Rectal smooth muscle tissue (tissue), 1 donor: ENCODE measurements around the gene TBC1D10A.
A peak's percentile ranks its signal among the peaks of the same experiment; 100 is the strongest.

Source experiments
- H3K27ac ChIP-seq: one replicate; pipeline ENCODE4 v1.7.0; 2013; ENCODE audit warnings: low read depth, low read length, inconsistent platforms
- H3K27me3 ChIP-seq: one replicate; pipeline ENCODE4 v1.7.0; 2013; ENCODE audit warnings: low read length; ENCODE audit not compliant: control insufficient read depth, insufficient read depth
- H3K36me3 ChIP-seq: one replicate; pipeline ENCODE4 v1.7.0; 2013; ENCODE audit warnings: low read length; ENCODE audit not compliant: control insufficient read depth, insufficient read depth
- H3K4me1 ChIP-seq: one replicate; pipeline ENCODE4 v1.7.0; 2013; ENCODE audit warnings: low read length; ENCODE audit not compliant: control insufficient read depth, insufficient read depth
- H3K4me3 ChIP-seq: one replicate; pipeline ENCODE4 v1.7.0; 2013; ENCODE audit warnings: low read length
- H3K9ac ChIP-seq: one replicate; pipeline ENCODE4 v1.7.0; 2013; ENCODE audit warnings: low read length

Gene TBC1D10A

DNA sequence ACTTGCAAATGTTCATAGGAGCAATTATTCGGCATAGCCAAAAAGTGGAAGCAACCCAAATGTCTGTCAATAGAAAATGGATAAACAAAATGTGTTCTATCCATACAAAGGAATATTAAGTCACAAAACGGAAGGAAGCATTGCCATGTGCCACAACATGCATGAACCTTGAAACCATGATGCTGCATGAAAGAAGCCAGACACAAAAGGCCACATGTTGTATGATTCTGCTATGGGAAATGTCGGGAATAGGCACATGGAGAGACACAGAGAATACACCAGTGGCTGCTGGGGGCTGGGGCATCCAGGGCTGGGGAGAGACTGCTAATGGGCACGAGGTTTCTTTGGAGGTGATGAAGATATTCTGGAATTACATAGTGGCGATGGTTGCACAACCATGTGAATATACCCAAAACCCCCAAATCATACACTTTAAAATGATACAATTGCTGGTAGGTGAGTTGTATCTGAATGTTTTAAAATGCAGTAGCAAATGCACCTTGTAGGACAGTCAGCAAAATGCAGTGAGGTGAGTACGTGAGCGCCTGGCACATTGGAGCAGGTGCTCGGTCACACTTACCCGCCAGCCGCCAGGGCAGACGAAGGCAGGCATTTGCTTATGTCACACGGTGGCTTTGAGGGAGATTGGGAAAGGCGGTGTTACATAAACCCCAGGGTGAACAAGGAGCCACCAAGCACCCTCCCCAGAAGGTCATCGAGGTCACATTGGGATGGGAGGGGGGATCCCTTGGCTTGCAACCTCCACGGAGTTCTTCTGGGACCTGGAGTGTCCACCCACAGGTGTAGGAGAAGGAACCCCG is 53.8 kb downstream of the TBC1D10A start:
- Histone ChIP-seq H3K4me1 (no peaks in the 10 kb centered on the region), H3K27me3 (no peaks in the 10 kb centered on the region), H3K36me3 (no peaks in the 10 kb centered on the region), H3K27ac (no peak overlapping the region), H3K4me3 (no peak overlapping the region), H3K9ac (no peak overlapping the region)

GRCh38 chr22:30270832-30271231 is 55.9 kb downstream of the TBC1D10A start:
- H3K4me1 ChIP-seq, result no peaks in the 10 kb centered on the region
- H3K27me3 ChIP-seq, result no peaks in the 10 kb centered on the region
- H3K36me3 ChIP-seq, result no peaks in the 10 kb centered on the region
- H3K27ac ChIP-seq, result no peak overlapping the region
- no peak overlapping the region for H3K4me3 ChIP-seq
- H3K9ac ChIP-seq, result no peak overlapping the region

- no peaks in the 10 kb centered on the region for H3K36me3 ChIP-seq
- no peaks in the 10 kb centered on the region for H3K4me1 ChIP-seq
- H3K9ac ChIP-seq, result no peak overlapping the region
- no peaks in the 10 kb centered on the region for H3K27me3 ChIP-seq
- no peak overlapping the region for H3K4me3 ChIP-seq
- H3K27ac ChIP-seq, result no peak overlapping the region
These were observed 58.4 kb downstream of the TBC1D10A start for GRCh38 chr22:30268331-30268730.

- Histone ChIP-seq H3K4me3 (peak overlapping the region; percentile 19), H3K9ac (no peak overlapping the region), H3K4me1 (no peaks in the 10 kb centered on the region)
These were observed 59.1 kb downstream of the TBC1D10A start for GRCh38 chr22:30267382-30268302.

DNA sequence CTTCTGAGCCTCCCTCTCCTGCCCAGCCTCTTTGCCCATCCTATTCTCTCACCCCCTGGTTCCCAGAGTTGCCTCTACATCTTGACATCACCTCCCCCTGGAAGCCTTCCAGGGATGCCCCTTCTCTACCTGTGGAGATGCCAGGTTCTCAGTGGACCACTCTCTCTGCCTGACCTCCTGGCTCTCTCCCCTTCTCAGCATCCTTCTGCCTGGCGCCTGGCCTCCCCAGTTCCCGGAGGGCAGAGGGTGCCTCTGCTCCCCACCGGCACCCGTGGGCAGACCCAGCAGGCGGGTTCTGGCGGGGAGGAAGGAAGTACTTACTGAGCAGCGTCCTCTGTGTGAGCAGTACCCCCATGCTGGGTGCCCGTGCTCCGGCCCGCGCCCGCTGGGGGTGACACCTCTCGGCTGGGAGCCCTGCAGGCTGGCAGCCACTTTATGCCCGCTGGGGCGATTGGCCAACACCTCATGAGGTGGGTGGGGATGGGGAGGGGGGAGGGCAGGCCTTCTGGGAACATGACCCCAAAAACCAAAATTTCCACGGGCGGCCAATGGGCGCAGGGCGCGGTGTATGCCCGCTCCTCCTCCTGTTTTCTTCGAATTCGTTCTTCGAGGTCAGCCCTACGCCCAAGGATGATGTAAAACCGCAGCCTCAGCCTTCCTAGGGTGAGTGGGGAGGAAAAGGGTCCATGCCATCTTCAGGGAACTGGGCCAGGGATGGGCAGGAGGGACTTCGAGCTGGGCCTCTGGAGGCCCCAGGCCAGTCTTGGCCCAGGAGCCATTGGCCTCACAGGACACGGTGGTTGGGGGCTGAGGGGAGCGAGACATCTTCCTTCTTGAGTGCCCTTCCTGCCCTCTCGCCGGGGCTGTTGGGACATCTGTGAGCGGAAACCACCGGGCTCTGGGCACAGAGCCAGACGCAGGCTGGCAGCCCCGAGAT is 60.0 kb downstream of the TBC1D10A start, which contains the start of gene OSM:
Gene OSM, minus strand, starts transcription at position 407 of the 937 bp plus-strand sequence. Its CDS starts 52 bp downstream, at position 355.
- Histone ChIP-seq H3K9ac (no peak within 1 kb of the TSS), H3K4me1 (no peaks in the 10 kb centered on the region), H3K27me3 (no peaks in the 10 kb centered on the region), H3K4me3 (peak within 1 kb of the TSS; percentile 47), H3K36me3 (no peaks in the 10 kb centered on the region), H3K27ac (no peak within 1 kb of the TSS)

More at GRCh38 chr22:30267382-30268302, 59.1 kb downstream of the TBC1D10A start:
- Histone ChIP-seq H3K27me3 (no peaks in the 10 kb centered on the region), H3K36me3 (no peaks in the 10 kb centered on the region), H3K27ac (no peak overlapping the region)

DNA sequence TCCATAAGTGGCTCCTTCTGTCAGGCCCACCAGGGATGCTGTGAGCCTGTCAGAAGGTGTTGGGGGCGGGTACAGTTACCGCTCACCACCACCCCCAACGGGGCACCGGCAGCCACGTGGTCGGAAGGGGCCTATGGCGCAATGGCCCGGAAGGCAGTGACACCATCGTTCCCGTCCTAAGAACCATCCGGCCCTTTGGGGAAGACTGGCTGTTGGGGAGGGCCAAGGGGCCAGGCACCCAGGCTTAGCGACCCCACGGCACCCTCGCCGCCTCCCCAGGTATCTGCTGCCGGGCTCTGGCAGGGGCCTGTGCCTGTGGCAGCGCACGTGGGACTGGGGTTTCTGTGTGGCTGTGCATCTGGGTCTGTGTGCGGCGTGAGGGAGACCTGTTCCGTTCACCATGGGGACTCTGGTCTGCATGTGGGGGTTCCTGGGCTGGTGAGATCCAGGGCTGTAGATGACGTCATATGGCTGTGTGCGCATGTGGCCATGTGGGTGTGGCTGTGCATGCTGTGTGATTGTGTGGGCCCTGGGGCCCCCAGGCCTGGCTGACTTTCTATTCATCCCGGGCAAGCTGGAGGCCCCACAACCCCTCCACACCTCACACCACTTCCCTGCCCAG is 60.8 kb downstream of the TBC1D10A start:
- Histone ChIP-seq H3K36me3 (no peaks in the 10 kb centered on the region), H3K4me3 (peak overlapping the region; percentile 45), H3K4me1 (no peaks in the 10 kb centered on the region), H3K9ac (no peak overlapping the region), H3K27me3 (no peaks in the 10 kb centered on the region), H3K27ac (no peak overlapping the region)

DNA sequence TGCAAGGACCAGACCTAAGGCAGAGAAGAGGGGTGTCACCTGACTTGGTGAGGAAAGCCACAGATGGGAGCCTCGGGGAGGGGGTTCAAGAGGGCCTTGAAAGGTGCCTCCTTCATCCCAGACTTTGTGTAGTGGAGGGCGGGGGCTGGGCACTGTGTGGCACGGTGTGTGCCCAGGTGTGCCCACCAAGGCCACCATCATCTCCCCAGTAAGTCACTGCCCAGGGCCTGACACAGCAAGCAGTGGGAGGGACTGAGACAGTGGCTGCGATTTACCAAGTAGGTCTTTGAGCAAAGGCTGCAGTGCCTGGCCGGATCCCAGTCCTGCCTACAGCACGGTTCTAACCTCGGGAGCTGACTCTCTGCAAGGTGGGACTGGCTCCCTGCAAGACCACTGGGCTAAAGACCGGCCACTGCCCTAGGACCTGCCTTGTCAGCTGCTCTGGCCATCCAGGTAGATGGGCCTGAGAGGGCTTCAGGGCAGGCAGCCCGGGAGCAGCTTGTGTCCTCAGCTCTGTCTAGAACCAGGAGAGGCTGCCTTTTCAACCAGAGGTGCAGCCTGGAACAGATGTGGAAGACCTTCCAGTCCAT is 61.5 kb downstream of the TBC1D10A start:
- H3K4me3 ChIP-seq, result no peak overlapping the region

DNA sequence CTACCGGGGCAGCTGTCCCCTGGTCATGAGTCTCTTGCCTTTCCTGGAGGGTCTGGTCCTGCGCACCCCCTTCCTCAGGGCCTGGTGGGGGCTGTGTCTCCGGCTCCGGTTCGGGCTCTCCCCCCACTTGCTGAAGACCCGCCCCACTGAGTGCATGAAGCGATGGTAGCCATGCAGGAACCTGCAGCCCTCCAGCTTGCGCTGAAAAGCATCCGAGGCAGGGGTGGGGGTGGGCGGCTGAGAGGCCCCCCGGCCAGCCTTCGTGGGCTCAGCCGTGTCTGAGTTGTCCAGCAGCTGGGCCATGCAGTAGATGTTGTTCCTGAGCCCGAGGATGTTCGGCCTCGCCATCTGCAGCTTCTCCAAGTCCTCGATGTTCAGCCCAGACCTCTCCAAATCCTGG is 62.9 kb downstream of the TBC1D10A start:
- Histone ChIP-seq H3K4me1 (no peaks in the 10 kb centered on the region), H3K4me3 (no peak overlapping the region), H3K9ac (no peak overlapping the region), H3K36me3 (no peaks in the 10 kb centered on the region), H3K27ac (no peak overlapping the region), H3K27me3 (no peaks in the 10 kb centered on the region)

More for the DNA sequence above, 61.5 kb downstream of the TBC1D10A start:
- Histone ChIP-seq H3K9ac (no peak overlapping the region), H3K4me1 (no peaks in the 10 kb centered on the region), H3K27ac (no peak overlapping the region), H3K36me3 (no peaks in the 10 kb centered on the region), H3K27me3 (no peaks in the 10 kb centered on the region)

- no peaks in the 10 kb centered on the region for H3K36me3 ChIP-seq
- H3K9ac ChIP-seq, result no peak overlapping the region
- H3K4me1 ChIP-seq, result no peaks in the 10 kb centered on the region
- no peaks in the 10 kb centered on the region for H3K27me3 ChIP-seq
- no peak overlapping the region for H3K27ac ChIP-seq
- peak overlapping the region; percentile 49 for H3K4me3 ChIP-seq
These were observed 63.6 kb downstream of the TBC1D10A start for GRCh38 chr22:30262917-30263741.

GRCh38 chr22:30262112-30262511 is 64.6 kb downstream of the TBC1D10A start:
- Histone ChIP-seq H3K27me3 (no peaks in the 10 kb centered on the region), H3K4me3 (no peak overlapping the region), H3K9ac (no peak overlapping the region), H3K36me3 (no peaks in the 10 kb centered on the region), H3K27ac (no peak overlapping the region), H3K4me1 (no peaks in the 10 kb centered on the region)
